ENCODE results near the gene NBPF1. TPM values are rescaled to one million over a fixed set of nuclear protein-coding genes. Genes with fewer than 3 reads are reported as not detected.
A peak's percentile ranks its signal among the peaks of the same experiment; 100 is the strongest.
"Not testable (repeated sequence)": the region's sequence is repeated elsewhere in the genome, so short reads cannot be mapped to it uniquely, and the experiment has no call there.

Gene NBPF1
- total and polyA plus RNA-seq, 9 of the 15 experiments (the other 6 are each of a cell fraction or from before 2014, with no cell fraction given) = 5.2 to 42.6 (median 24.1) TPM

GRCh38 chr1:16635959-16636358 lies 22.6 kb upstream of the NBPF1 start:
- intact Hi-C loops (cut with micrococcal nuclease); H3K9me1 ChIP-seq (ENCODE audit: control insufficient read depth, insufficient read depth, low read length); DNase-seq (ENCODE audit: extremely low read depth in 1 of 4, low spot score in 3 of 4); BruUV-seq (replicated peaks); H3K4me3 ChIP-seq; H3K27me3 ChIP-seq (ENCODE audit: control insufficient read depth in 2 of 2, insufficient read depth in 2 of 2, low read length in 2 of 2); H3K9me3 ChIP-seq (replicated peaks; ENCODE audit: control insufficient read depth, insufficient read depth, low read depth, low read length); ATAC-seq; CTCF ChIA-PET (ENCODE audit: low intra/inter-chr PET ratio); H2AFZ ChIP-seq (ENCODE audit: low read depth, low read length); H3K9ac ChIP-seq (ENCODE audit: insufficient read depth in 1 of 2, low read depth in 2 of 2, low read length in 2 of 2); FAIRE-seq; in situ Hi-C loops (cut with MboI); H3K4me2 ChIP-seq (ENCODE audit: insufficient read depth, low read length); H3K27ac ChIP-seq (ENCODE audit: extremely low read depth, low read depth, low read length); TF ChIP-seq NR4A1 (tag; IDR thresholded peaks at IDR 0.05): not testable (repeated sequence)
- H4K20me1 ChIP-seq (replicated peaks; ENCODE audit: control insufficient read depth, insufficient read depth, low read length) = peaks cover 10% of the 10 kb centered on the region; the same call in 1 of the 2 replicates
- POLR2A ChIA-PET = interaction anchor here (0.6 to 1.9 kb wide), 8 partner anchors 9 to 400 kb away, joined by 3 to 11 read pairs (median 4); no protein-coding TSS in a partner anchor
- H3K79me2 ChIP-seq (ENCODE audit: control insufficient read depth, insufficient read depth, low read length) = peaks cover 57% of the 10 kb centered on the region
- WGBS (ENCODE audit: insufficient coverage, low coverage, missing lambda C conversion rate) = 95% methylated on average over 5 of the region's 5 CpGs
- peaks cover 7 to 14% of the 10 kb centered on the region in 2 experiments; a peak in 4 of 5 replicates for H3K4me1 ChIP-seq (replicated peaks in 1 of 2; ENCODE audit: control insufficient read depth in 2 of 2, insufficient read depth in 2 of 2, low read length in 2 of 2)
- H3K36me3 ChIP-seq (ENCODE audit: control insufficient read depth, insufficient read depth, low read length) = peaks cover 65% of the 10 kb centered on the region
- 0 out of 2 replicates have a peak, but pooled peaks have one; percentile 5 for TF ChIP-seq ZNF133 (CRISPR knock-in tag; IDR thresholded peaks at IDR 0.05)
- TF ChIP-seq ZNF707 (CRISPR knock-in tag; conservative IDR thresholded peaks at IDR 0.05) = 0 out of 2 replicates have a peak, but pooled peaks have one; percentile 29
- 0 out of 2 replicates have a peak, but pooled peaks have one; percentile 55 for TF ChIP-seq ZNF165 (CRISPR knock-in tag; IDR thresholded peaks at IDR 0.05; ENCODE audit: borderline replicate concordance)
- 0 out of 2 replicates have a peak, but pooled peaks have one; percentile 35 for TF ChIP-seq DMBX1 (CRISPR knock-in tag; IDR thresholded peaks at IDR 0.05; ENCODE audit: borderline replicate concordance)
- 0 out of 4 replicates have a peak, but pooled peaks of 1 of the 2 experiments have one; percentile 51 for TF ChIP-seq BCLAF1 (IDR thresholded peaks at IDR 0.05; ENCODE audit: borderline replicate concordance in 1 of 2, control insufficient read depth in 1 of 2, low read depth in 2 of 2, low read length in 1 of 2)
- TF ChIP-seq RBFOX2 (IDR thresholded peaks at IDR 0.05; ENCODE audit: low read depth, low read length) = 0 out of 2 replicates have a peak, but pooled peaks have one; percentile 18
- peak; percentile 68; the same call in 1 of the 2 replicates for TF ChIP-seq STAT6 (CRISPR knock-in tag; IDR thresholded peaks at IDR 0.05)
- peak; percentile 42; the same call in 1 of the 2 replicates for TF ChIP-seq ZNF277 (CRISPR knock-in tag; IDR thresholded peaks at IDR 0.05; ENCODE audit: borderline replicate concordance)
- 0 out of 2 replicates have a peak, but pooled peaks have one; percentile 13 for TF ChIP-seq NR2F6 (CRISPR knock-in tag; IDR thresholded peaks at IDR 0.05)
- TF ChIP-seq ZBTB26 (CRISPR knock-in tag; IDR thresholded peaks at IDR 0.05) = peak; percentile 60; the same call in 1 of the 2 replicates
- TF ChIP-seq NR4A1 (CRISPR knock-in tag; IDR thresholded peaks at IDR 0.05) = peak; percentile 73; the same call in 1 of the 2 replicates
- TF ChIP-seq KLF1 (tag; IDR thresholded peaks at IDR 0.05) = peak; percentile 43; the same call in 1 of the 2 replicates
